H1 (cell line): Measurements from ENCODE around the gene DOP1A.

Experiments
- CBX8 ChIP-seq: fragments of 300-800, 300-1000 bp; sonication (generic); IDR thresholded peaks from 2 replicates; pipeline ENCODE4 v1.7.1; 2016; ENCODE audit warnings: low read depth, low read length, borderline replicate concordance
- CTCF ChIP-seq, 3 experiments: IDR thresholded peaks; 1 replicate in 2 of 3; 2 replicates in 1 of 3; pipeline versions ENCODE4 v1.5.1 to v1.6.1; 2011; ENCODE audit warnings: low read length in 3 of 3, mild to moderate bottlenecking in 3 of 3, inconsistent platforms in 2 of 3, low read depth in 1 of 3, moderate library complexity in 1 of 3; ENCODE audit not compliant: insufficient read depth in 1 of 3; ENCODE audit errors: control extremely low read depth in 1 of 3
- MAX ChIP-seq: IDR thresholded peaks from 2 replicates; pipeline ENCODE4 v1.6.1; 2012; ENCODE audit warnings: inconsistent platforms
- POLR2A ChIP-seq, 2 experiments: IDR thresholded peaks; 1 replicate in 1 of 2; 2 replicates in 1 of 2; pipeline ENCODE4 v1.6.1; 2011; ENCODE audit warnings: low read depth in 2 of 2, low read length in 2 of 2, mild to moderate bottlenecking in 2 of 2; ENCODE audit errors: control extremely low read depth in 1 of 2
- POLR2AphosphoS5 ChIP-seq: IDR thresholded peaks from 2 replicates; pipeline ENCODE4 v1.6.1; 2011; ENCODE audit warnings: low read depth, low read length
- RAD21 ChIP-seq, 2 experiments: IDR thresholded peaks in 1 of 2; conservative IDR thresholded peaks in 1 of 2; 2 replicates each; pipeline ENCODE4 v1.6.1; 2011; ENCODE audit warnings: low read depth in 2 of 2, low read length in 2 of 2, improper control_type of control experiment in 1 of 2, inconsistent platforms in 1 of 2, mild to moderate bottlenecking in 1 of 2, moderate library complexity in 1 of 2
- TAF1 ChIP-seq: IDR thresholded peaks from 2 replicates; pipeline ENCODE4 v1.6.1; 2011; ENCODE audit warnings: mild to moderate bottlenecking, low read depth, low read length
- TEAD4 ChIP-seq: IDR thresholded peaks from 2 replicates; pipeline ENCODE4 v1.6.1; 2012; ENCODE audit warnings: low read depth, low read length, inconsistent platforms, mixed read lengths

GRCh38 chr6:83188501-83188900, 121.0 kb downstream of the DOP1A start:
- TF ChIP-seq RAD21 (IDR thresholded peaks at IDR 0.05 in 1 of 2, conservative IDR thresholded peaks at IDR 0.05 in 1 of 2; ENCODE audit: low read depth in 2 of 2, low read length in 2 of 2): no peak
- TF ChIP-seq TAF1: no peak
- no peak for TF ChIP-seq POLR2A (IDR thresholded peaks at IDR 0.05; ENCODE audit: control extremely low read depth in 1 of 2, low read depth in 2 of 2, low read length in 2 of 2)
- TF ChIP-seq TEAD4: no peak
- no peak for TF ChIP-seq POLR2AphosphoS5
- no peak for TF ChIP-seq CTCF (IDR thresholded peaks at IDR 0.05; ENCODE audit: control extremely low read depth in 1 of 3, insufficient read depth in 1 of 3, low read depth in 1 of 3, low read length in 3 of 3)
- no peak for TF ChIP-seq CBX8
- TF ChIP-seq MAX: no peak
